ENCODE results near the gene PTPRN2. TPM values are rescaled to one million over a fixed set of nuclear protein-coding genes. Genes with fewer than 3 reads are reported as not detected.

PTPRN2 gene
- total RNA-seq, 1 experiment from 2014 or later: 2.1 TPM

DNA sequence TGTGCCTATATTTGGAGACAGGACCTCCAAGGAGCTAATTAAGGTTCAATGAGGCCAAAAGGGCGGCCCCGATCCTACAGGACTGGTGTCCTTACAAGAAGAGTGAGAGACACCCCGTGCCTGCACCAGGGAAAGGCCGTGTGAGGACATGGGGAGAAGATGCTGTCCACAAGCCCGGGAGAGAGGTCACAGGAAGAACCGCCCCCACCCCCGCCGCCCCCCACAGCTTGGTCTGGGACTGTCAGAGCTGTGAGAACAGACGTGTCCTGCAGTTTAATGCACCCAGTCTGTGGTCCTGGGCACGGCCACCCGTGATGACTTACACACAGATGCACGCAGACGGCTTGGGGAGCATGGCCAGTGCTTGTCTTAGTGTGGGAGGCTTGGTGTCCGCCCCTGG, 851.3 kb downstream of the PTPRN2 start:
- no peaks in the 10 kb centered on the region for H3K36me3 ChIP-seq (ENCODE audit: control insufficient read depth in 1 of 2, insufficient read depth in 2 of 2, low read length in 2 of 2)
- no peak overlapping the region for H3K27ac ChIP-seq (ENCODE audit: low read depth, low read length)
- no peak overlapping the region for H3K4me3 ChIP-seq (replicated peaks in 1 of 2; ENCODE audit: low read depth in 1 of 2, low read length in 2 of 2)
- H2AFZ ChIP-seq (ENCODE audit: low read depth, low read length, poor library complexity, severe bottlenecking): no peak overlapping the region
- DNase-seq (ENCODE audit: low read depth, low spot score) (no peak), ATAC-seq (no peak)
- RAD21 ChIA-PET (ENCODE audit: low non-redundant PET in 1 of 2, low total read pairs in 2 of 2, uncharacterized antibody in 2 of 2, unreplicated experiment in 2 of 2): no interaction called here
- H3K4me2 ChIP-seq (ENCODE audit: low read length): no peak overlapping the region
- 0 out of 2 replicates have a peak, but pooled peaks cover 19% of the 10 kb centered on the region for H3K27me3 ChIP-seq (ENCODE audit: insufficient read depth, low read length)
- no TSS peak for BruUV-seq (replicated peaks)
- H3K4me1 ChIP-seq (ENCODE audit: control insufficient read depth in 1 of 2, insufficient read depth in 2 of 2, low read length in 2 of 2): no peaks in the 10 kb centered on the region
- H4K20me1 ChIP-seq (ENCODE audit: insufficient read depth): no peaks in the 10 kb centered on the region
- H3K79me2 ChIP-seq (ENCODE audit: insufficient read depth, low read length): no peaks in the 10 kb centered on the region
- CTCF ChIA-PET: no interaction called here
- POLR2A ChIA-PET: no interaction called here
- TF ChIP-seq RAD21 (IDR thresholded peaks at IDR 0.05; ENCODE audit: low read depth) (no peak), CEBPB (IDR thresholded peaks at IDR 0.05; ENCODE audit: low read depth) (no peak), ELF1 (IDR thresholded peaks at IDR 0.05; ENCODE audit: borderline replicate concordance, low read depth) (no peak), SP1 (IDR thresholded peaks at IDR 0.05; ENCODE audit: low read depth) (no peak), POLR2A (IDR thresholded peaks at IDR 0.05; ENCODE audit: borderline replicate concordance, extremely low read depth, insufficient read depth, insufficient read length) (no peak), JUND (IDR thresholded peaks at IDR 0.05) (no peak), FOSL1 (IDR thresholded peaks at IDR 0.05; ENCODE audit: low read depth) (no peak), SRF (IDR thresholded peaks at IDR 0.05; ENCODE audit: low read depth) (no peak), YY1 (IDR thresholded peaks at IDR 0.05; ENCODE audit: extremely low read depth, insufficient replicate concordance, low read depth, low read length) (no peak), EZH2 (IDR thresholded peaks at IDR 0.05) (no peak), ZNF274 (IDR thresholded peaks at IDR 0.05; ENCODE audit: low read depth, low read length) (no peak), EZH2phosphoT487 (IDR thresholded peaks at IDR 0.05; ENCODE audit: borderline replicate concordance) (no peak), SIN3A (IDR thresholded peaks at IDR 0.05; ENCODE audit: low read depth) (no peak), ZFX (IDR thresholded peaks at IDR 0.05) (no peak), POLR2AphosphoS5 (IDR thresholded peaks at IDR 0.05; ENCODE audit: low read depth, low read length) (no peak)
- TF ChIP-seq, protein P1, sequence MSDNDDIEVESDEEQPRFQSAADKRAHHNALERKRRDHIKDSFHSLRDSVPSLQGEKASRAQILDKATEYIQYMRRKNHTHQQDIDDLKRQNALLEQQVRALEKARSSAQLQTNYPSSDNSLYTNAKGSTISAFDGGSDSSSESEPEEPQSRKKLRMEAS (IDR thresholded peaks at IDR 0.05): no peak
- TF ChIP-seq, protein P2, sequence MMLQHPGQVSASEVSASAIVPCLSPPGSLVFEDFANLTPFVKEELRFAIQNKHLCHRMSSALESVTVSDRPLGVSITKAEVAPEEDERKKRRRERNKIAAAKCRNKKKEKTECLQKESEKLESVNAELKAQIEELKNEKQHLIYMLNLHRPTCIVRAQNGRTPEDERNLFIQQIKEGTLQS (IDR thresholded peaks at IDR 0.05): no peak
- TF ChIP-seq, protein P3, sequence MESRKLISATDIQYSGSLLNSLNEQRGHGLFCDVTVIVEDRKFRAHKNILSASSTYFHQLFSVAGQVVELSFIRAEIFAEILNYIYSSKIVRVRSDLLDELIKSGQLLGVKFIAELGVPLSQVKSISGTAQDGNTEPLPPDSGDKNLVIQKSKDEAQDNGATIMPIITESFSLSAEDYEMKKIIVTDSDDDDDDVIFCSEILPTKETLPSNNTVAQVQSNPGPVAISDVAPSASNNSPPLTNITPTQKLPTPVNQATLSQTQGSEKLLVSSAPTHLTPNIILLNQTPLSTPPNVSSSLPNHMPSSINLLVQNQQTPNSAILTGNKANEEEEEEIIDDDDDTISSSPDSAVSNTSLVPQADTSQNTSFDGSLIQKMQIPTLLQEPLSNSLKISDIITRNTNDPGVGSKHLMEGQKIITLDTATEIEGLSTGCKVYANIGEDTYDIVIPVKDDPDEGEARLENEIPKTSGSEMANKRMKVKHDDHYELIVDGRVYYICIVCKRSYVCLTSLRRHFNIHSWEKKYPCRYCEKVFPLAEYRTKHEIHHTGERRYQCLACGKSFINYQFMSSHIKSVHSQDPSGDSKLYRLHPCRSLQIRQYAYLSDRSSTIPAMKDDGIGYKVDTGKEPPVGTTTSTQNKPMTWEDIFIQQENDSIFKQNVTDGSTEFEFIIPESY (IDR thresholded peaks at IDR 0.05; ENCODE audit: extremely low read depth, insufficient replicate concordance, low read length): no peak
- TF ChIP-seq, protein P4, sequence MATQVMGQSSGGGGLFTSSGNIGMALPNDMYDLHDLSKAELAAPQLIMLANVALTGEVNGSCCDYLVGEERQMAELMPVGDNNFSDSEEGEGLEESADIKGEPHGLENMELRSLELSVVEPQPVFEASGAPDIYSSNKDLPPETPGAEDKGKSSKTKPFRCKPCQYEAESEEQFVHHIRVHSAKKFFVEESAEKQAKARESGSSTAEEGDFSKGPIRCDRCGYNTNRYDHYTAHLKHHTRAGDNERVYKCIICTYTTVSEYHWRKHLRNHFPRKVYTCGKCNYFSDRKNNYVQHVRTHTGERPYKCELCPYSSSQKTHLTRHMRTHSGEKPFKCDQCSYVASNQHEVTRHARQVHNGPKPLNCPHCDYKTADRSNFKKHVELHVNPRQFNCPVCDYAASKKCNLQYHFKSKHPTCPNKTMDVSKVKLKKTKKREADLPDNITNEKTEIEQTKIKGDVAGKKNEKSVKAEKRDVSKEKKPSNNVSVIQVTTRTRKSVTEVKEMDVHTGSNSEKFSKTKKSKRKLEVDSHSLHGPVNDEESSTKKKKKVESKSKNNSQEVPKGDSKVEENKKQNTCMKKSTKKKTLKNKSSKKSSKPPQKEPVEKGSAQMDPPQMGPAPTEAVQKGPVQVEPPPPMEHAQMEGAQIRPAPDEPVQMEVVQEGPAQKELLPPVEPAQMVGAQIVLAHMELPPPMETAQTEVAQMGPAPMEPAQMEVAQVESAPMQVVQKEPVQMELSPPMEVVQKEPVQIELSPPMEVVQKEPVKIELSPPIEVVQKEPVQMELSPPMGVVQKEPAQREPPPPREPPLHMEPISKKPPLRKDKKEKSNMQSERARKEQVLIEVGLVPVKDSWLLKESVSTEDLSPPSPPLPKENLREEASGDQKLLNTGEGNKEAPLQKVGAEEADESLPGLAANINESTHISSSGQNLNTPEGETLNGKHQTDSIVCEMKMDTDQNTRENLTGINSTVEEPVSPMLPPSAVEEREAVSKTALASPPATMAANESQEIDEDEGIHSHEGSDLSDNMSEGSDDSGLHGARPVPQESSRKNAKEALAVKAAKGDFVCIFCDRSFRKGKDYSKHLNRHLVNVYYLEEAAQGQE (IDR thresholded peaks at IDR 0.05; ENCODE audit: low read depth): no peak
- TF ChIP-seq, protein P5, sequence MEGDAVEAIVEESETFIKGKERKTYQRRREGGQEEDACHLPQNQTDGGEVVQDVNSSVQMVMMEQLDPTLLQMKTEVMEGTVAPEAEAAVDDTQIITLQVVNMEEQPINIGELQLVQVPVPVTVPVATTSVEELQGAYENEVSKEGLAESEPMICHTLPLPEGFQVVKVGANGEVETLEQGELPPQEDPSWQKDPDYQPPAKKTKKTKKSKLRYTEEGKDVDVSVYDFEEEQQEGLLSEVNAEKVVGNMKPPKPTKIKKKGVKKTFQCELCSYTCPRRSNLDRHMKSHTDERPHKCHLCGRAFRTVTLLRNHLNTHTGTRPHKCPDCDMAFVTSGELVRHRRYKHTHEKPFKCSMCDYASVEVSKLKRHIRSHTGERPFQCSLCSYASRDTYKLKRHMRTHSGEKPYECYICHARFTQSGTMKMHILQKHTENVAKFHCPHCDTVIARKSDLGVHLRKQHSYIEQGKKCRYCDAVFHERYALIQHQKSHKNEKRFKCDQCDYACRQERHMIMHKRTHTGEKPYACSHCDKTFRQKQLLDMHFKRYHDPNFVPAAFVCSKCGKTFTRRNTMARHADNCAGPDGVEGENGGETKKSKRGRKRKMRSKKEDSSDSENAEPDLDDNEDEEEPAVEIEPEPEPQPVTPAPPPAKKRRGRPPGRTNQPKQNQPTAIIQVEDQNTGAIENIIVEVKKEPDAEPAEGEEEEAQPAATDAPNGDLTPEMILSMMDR (IDR thresholded peaks at IDR 0.05 in 2 of 3, conservative IDR thresholded peaks at IDR 0.05 in 1 of 3; ENCODE audit: borderline replicate concordance in 1 of 3, insufficient read depth in 1 of 3, low read depth in 2 of 3, low read length in 2 of 3): no peak
- no peaks in the 10 kb centered on the region for H3K9me3 ChIP-seq (ENCODE audit: control insufficient read depth in 1 of 2, insufficient read depth in 1 of 2, low read depth in 1 of 2, low read length in 2 of 2)
- no peak overlapping the region for H3K9ac ChIP-seq (ENCODE audit: low read length)
- intact Hi-C loops (cut with micrococcal nuclease): no loop called here
- H3K9me2 ChIP-seq (ENCODE audit: insufficient read depth): no peaks in the 10 kb centered on the region
